Sigmoid colon (tissue), 7 donors: ENCODE data around the gene ZNF888. TPM values are rescaled to one million over a fixed set of nuclear protein-coding genes. Genes with fewer than 3 reads are reported as not detected.
A peak's percentile ranks its signal among the peaks of the same experiment; 100 is the strongest.

Experiments used
- DNase-seq: peaks from one replicate; pipeline ENCODE4 v3.0.0-alpha.2; 2019
- H3K27ac ChIP-seq, 4 donors: fragments of 200-600 bp; sonication (generic); one replicate each; pipeline ENCODE4 v1.5.1; 2016 to 2019; ENCODE audit warnings: mild to moderate bottlenecking in 1 of 4
- H3K27me3 ChIP-seq, 3 donors: fragments of 200-600 bp; sonication (generic); one replicate each; pipeline ENCODE4 v1.5.1; 2019; ENCODE audit warnings: mild to moderate bottlenecking in 1 of 3
- H3K36me3 ChIP-seq, 4 donors: fragments of 200-600 bp; sonication (generic); one replicate each; pipeline ENCODE4 v1.5.1; 2016 to 2019
- H3K4me1 ChIP-seq, 4 donors: fragments of 200-600 bp; sonication (generic); one replicate each; pipeline ENCODE4 v1.5.1; 2017 to 2019
- H3K4me3 ChIP-seq, 4 donors: fragments of 200-600 bp; sonication (generic); one replicate each; pipeline ENCODE4 v1.5.1; 2017 to 2019; ENCODE audit warnings: mild to moderate bottlenecking in 2 of 4, moderate library complexity in 1 of 4
- H3K9me3 ChIP-seq, 4 donors: fragments of 200-600 bp in 3 of 4; sonication (generic) in 3 of 4; one replicate each; pipeline versions ENCODE4 v1.5.1 to v1.6.1; 2013 to 2019
- CTCF ChIP-seq, 4 experiments: fragments of 450-650 bp in 3 of 4; fragments of 200-600 bp in 1 of 4; IDR thresholded peaks; one replicate each; pipeline ENCODE4 v1.5.1; 2016 to 2019; ENCODE audit warnings: antibody characterized with exemption in 4 of 4, mild to moderate bottlenecking in 3 of 4, moderate library complexity in 2 of 4
- EP300 ChIP-seq, 4 donors: sonication (generic); formaldehyde crosslinking; IDR thresholded peaks; one replicate each; pipeline ENCODE4 v1.6.1; 2017; ENCODE audit warnings: antibody characterized with exemption in 4 of 4
- POLR2A ChIP-seq, 2 donors: fragments of 450-650 bp; IDR thresholded peaks; one replicate each; pipeline ENCODE4 v1.6.1; 2016; ENCODE audit warnings: antibody characterized with exemption in 2 of 2, mild to moderate bottlenecking in 2 of 2, moderate library complexity in 2 of 2
- POLR2AphosphoS5 ChIP-seq, 4 donors: sonication (generic); formaldehyde crosslinking; IDR thresholded peaks; one replicate each; pipeline ENCODE4 v1.6.1; 2017; ENCODE audit warnings: antibody characterized with exemption in 4 of 4
- WGBS, 2 donors: extraction: QIAGEN DNeasy Blood & Tissue Kit; methylation state at CpG; one replicate each; pipeline ENCODE4 v1.1.7; 2013; 5-methylcytosine and 5-hydroxymethylcytosine counted together
- intact Hi-C: fragments of 100-400 bp; cut with DNase I; formaldehyde crosslinking; loops from one replicate; pipeline ENCODE4 v1.15.1; 2023
- polyA plus RNA-seq, 3 donors: library from polyadenylated mRNA; stranded (reverse); fragments of 200-250 nt; gene quantifications; one replicate each; pipeline ENCODE4 v1.2.3, GENCODE V29; 2013
- total RNA-seq, 4 donors: library from RNA; depleted of rRNA; stranded (reverse); fragments of >200 nt; gene quantifications; one replicate each; pipeline ENCODE4 v1.1.0, GENCODE V29; 2016
- donor health status: healthy with polysubstance abuse.
- donor health status: Bipolar disorder and iron deficiency.
- donor health status: healthy.

Gene ZNF888
- total and polyA plus RNA-seq, 7 donors, result 1.8 to 5.0 (median 3.9) TPM

GRCh38 chr19:52898101-52898500, 25.1 kb downstream of the ZNF888 start:
- Histone ChIP-seq H3K27me3 (no peaks in the 10 kb centered on the region), H3K27ac (peak overlapping the region; percentile 87 to 96 (median 92)), H3K4me1 (peaks cover 0 to 19% (median 17%) of the 10 kb centered on the region in 4 donors), H3K4me3 (peak overlapping the region; percentile 61 to 81 (median 72)), H3K36me3 (peaks cover 0 to 8% (median 2%) of the 10 kb centered on the region in 4 donors), H3K9me3 (no peaks in the 10 kb centered on the region)
- no peak for DNase-seq
- TF ChIP-seq CTCF (IDR thresholded peaks at IDR 0.05) (no peak), POLR2AphosphoS5 (IDR thresholded peaks at IDR 0.05) (no peak), EP300 (IDR thresholded peaks at IDR 0.05) (no peak), POLR2A (IDR thresholded peaks at IDR 0.05) (no peak)
- WGBS, 2 donors, result 83 to 96% methylated on average over 15 of the region's 15 CpGs
- intact Hi-C loops, result loop anchor here (2.0 to 5.0 kb wide), 2 partner anchors 44 to 163 kb away; partner anchors contain the start of gene ZNF611

GRCh38 chr19:52897138-52897935, 25.9 kb downstream of the ZNF888 start, which contains the start of gene ZNF320:
ZNF320 (minus strand) TSS chr19:52897635; CDS start chr19:52890255, 7,380 bp downstream.
- Histone ChIP-seq H3K27ac (peak within 1 kb of the TSS; percentile 87 to 96 (median 92)), H3K27me3 (no peaks in the 10 kb centered on the region), H3K4me1 (peaks cover 0 to 19% (median 17%) of the 10 kb centered on the region in 4 donors), H3K9me3 (no peaks in the 10 kb centered on the region), H3K4me3 (peak within 1 kb of the TSS; percentile 61 to 81 (median 72)), H3K36me3 (peaks cover 0 to 8% (median 2%) of the 10 kb centered on the region in 4 donors)
- peak; percentile 98 for DNase-seq
- TF ChIP-seq EP300 (IDR thresholded peaks at IDR 0.05), result no peak
- TF ChIP-seq POLR2A (IDR thresholded peaks at IDR 0.05), result peak; percentile 33 to 73
- peak; percentile 82 to 89 (median 88) for TF ChIP-seq POLR2AphosphoS5 (IDR thresholded peaks at IDR 0.05)
- TF ChIP-seq CTCF (IDR thresholded peaks at IDR 0.05), result no peak
- 2 to 7% methylated on average over 56 of the region's 56 CpGs for WGBS, 2 donors
- intact Hi-C loops, result loop anchor here (1.0 to 5.0 kb wide), 3 partner anchors 25 to 64 kb away; partner anchors contain the start of gene ZNF888

- DNase-seq, result no peak
- peak overlapping the region; percentile 61 to 81 (median 72) for H3K4me3 ChIP-seq
- WGBS, 2 donors, result 40 to 42% methylated on average over 24 of the region's 24 CpGs
- H3K4me1 ChIP-seq, result peaks cover 0 to 19% (median 17%) of the 10 kb centered on the region in 4 donors
- H3K9me3 ChIP-seq, result no peaks in the 10 kb centered on the region
- no peaks in the 10 kb centered on the region for H3K27me3 ChIP-seq
- H3K36me3 ChIP-seq, result peaks cover 0 to 9% (median 2%) of the 10 kb centered on the region in 4 donors
- TF ChIP-seq EP300 (IDR thresholded peaks at IDR 0.05), result no peak
- TF ChIP-seq POLR2AphosphoS5 (IDR thresholded peaks at IDR 0.05), result no peak
- TF ChIP-seq CTCF (IDR thresholded peaks at IDR 0.05), result no peak
- no peak for TF ChIP-seq POLR2A (IDR thresholded peaks at IDR 0.05)
- peak overlapping the region; percentile 87 to 96 (median 92) for H3K27ac ChIP-seq
- intact Hi-C loops, result loop anchor here (1.0 to 5.0 kb wide), 3 partner anchors 26 to 65 kb away; partner anchors contain the start of gene ZNF888
These were observed 26.6 kb downstream of the ZNF888 start for GRCh38 chr19:52896431-52897137.

GRCh38 chr19:52891336-52891735, 31.9 kb downstream of the ZNF888 start:
- intact Hi-C loops, result no loop called here
- Histone ChIP-seq H3K36me3 (peaks cover 0 to 56% (median 20%) of the 10 kb centered on the region in 4 donors), H3K4me1 (peaks cover 0 to 6% (median 5%) of the 10 kb centered on the region in 4 donors), H3K27ac (no peak overlapping the region), H3K9me3 (no peaks in the 10 kb centered on the region), H3K27me3 (no peaks in the 10 kb centered on the region), H3K4me3 (no peak overlapping the region)
- TF ChIP-seq CTCF (IDR thresholded peaks at IDR 0.05), result no peak
- TF ChIP-seq POLR2A (IDR thresholded peaks at IDR 0.05), result no peak
- no peak for TF ChIP-seq EP300 (IDR thresholded peaks at IDR 0.05)
- no peak for TF ChIP-seq POLR2AphosphoS5 (IDR thresholded peaks at IDR 0.05)
- 60% methylated on average over 4 of the region's 4 CpGs for WGBS, 2 donors
- no peak for DNase-seq
